ENCODE data around the gene LYPD6B. TPM values are rescaled to one million over a fixed set of nuclear protein-coding genes. Genes with fewer than 3 reads are reported as not detected.

LYPD6B gene
- total RNA-seq, 4 donors from 2014 or later = 3.1 to 9.2 (median 7.6) TPM

- Histone ChIP-seq H3K4me1 (no peaks in the 10 kb centered on the region), H3K27ac (no peak overlapping the region), H3K4me3 (no peak overlapping the region), H3K36me3 (no peaks in the 10 kb centered on the region), H3K9me3 (no peaks in the 10 kb centered on the region), H3K27me3 (no peaks in the 10 kb centered on the region)
- intact Hi-C loops (cut with DNase I) = no loop called here
- WGBS, 2 donors = 81 to 82% methylated on average over 4 of the region's 4 CpGs
- TF ChIP-seq, protein P1, sequence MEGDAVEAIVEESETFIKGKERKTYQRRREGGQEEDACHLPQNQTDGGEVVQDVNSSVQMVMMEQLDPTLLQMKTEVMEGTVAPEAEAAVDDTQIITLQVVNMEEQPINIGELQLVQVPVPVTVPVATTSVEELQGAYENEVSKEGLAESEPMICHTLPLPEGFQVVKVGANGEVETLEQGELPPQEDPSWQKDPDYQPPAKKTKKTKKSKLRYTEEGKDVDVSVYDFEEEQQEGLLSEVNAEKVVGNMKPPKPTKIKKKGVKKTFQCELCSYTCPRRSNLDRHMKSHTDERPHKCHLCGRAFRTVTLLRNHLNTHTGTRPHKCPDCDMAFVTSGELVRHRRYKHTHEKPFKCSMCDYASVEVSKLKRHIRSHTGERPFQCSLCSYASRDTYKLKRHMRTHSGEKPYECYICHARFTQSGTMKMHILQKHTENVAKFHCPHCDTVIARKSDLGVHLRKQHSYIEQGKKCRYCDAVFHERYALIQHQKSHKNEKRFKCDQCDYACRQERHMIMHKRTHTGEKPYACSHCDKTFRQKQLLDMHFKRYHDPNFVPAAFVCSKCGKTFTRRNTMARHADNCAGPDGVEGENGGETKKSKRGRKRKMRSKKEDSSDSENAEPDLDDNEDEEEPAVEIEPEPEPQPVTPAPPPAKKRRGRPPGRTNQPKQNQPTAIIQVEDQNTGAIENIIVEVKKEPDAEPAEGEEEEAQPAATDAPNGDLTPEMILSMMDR (IDR thresholded peaks at IDR 0.05) = no peak
- no peak for TF ChIP-seq POLR2A (IDR thresholded peaks at IDR 0.05)
- DNase-seq = no peak
These were observed 110.5 kb downstream of the LYPD6B start for GRCh38 chr2:149149007-149149297.

DNA sequence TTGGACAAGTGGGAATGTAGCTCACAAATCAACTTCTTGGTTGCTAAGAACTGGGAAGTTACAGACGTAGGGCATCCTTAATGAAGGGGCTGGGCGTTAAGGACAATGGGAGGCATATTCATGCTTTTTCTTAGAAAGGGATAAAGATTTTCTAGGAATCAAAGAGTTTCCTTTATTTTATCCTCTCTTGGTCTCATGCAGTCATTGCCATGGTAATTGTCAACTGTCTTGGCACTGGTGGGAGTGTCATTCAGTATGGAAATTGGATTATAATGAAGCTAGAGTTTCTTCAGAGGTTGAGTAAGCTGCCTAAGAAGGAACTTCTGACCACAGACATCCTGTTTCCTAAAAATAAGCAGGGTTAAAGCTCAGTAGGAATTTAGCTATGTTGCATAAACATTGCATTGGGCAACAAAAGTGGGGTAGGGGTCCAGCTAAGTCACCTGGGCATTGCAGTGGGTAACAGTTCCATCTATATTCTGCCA, 114.0 kb downstream of the LYPD6B start:
- H3K9me3 ChIP-seq = no peaks in the 10 kb centered on the region
- TF ChIP-seq, protein P1 (IDR thresholded peaks at IDR 0.05) = no peak
- H3K27ac ChIP-seq = no peak overlapping the region
- H3K27me3 ChIP-seq = no peaks in the 10 kb centered on the region
- DNase-seq = no peak
- WGBS, 2 donors = 23 to 87% methylated on average over 2 of the region's 2 CpGs
- H3K4me1 ChIP-seq = peaks cover 0 to 3% (median 0%) of the 10 kb centered on the region in 3 donors
- no peak overlapping the region for H3K4me3 ChIP-seq
- intact Hi-C loops (cut with DNase I) = no loop called here
- H3K36me3 ChIP-seq = no peaks in the 10 kb centered on the region

GRCh38 chr2:149155196-149155969, 116.9 kb downstream of the LYPD6B start:
- peaks cover 0 to 15% (median 0%) of the 10 kb centered on the region in 3 donors for H3K4me1 ChIP-seq
- whole genome bisulfite sequencing, 2 donors = 81 to 83% methylated on average over 3 to 4 of the region's 4 CpGs
- H3K27me3 ChIP-seq = no peaks in the 10 kb centered on the region
- H3K36me3 ChIP-seq = no peaks in the 10 kb centered on the region
- intact Hi-C loops (cut with DNase I) = no loop called here
- no peak overlapping the region for H3K27ac ChIP-seq
- H3K9me3 ChIP-seq = no peaks in the 10 kb centered on the region
- no peak for DNase-seq
- no peak for TF ChIP-seq POLR2A (IDR thresholded peaks at IDR 0.05)
- TF ChIP-seq, protein P1 (IDR thresholded peaks at IDR 0.05) = no peak
- no peak overlapping the region for H3K4me3 ChIP-seq

DNA sequence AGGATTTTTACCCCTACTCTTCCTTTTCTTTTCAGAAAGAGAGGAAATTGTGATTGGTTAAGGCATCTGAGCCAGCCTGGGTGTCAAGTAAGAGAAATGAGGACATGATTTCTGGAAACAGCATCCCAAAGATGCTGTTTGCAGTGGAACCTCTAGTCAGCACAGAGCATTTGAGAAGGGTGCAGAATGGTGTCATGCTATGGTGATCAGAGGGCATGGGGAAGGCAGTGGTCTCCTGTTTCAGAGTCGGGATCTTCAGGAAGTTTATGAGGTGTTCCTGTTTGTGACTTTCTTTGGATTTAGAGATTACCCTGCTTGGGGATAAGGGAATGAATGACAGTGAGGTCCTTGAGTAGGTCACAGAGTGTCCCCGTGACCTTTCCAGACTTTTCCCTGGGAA, 117.5 kb downstream of the LYPD6B start:
- Histone ChIP-seq H3K36me3 (no peaks in the 10 kb centered on the region), H3K4me1 (peaks cover 0 to 21% (median 0%) of the 10 kb centered on the region in 3 donors), H3K27ac (no peak overlapping the region), H3K27me3 (no peaks in the 10 kb centered on the region), H3K9me3 (no peaks in the 10 kb centered on the region), H3K4me3 (no peak overlapping the region)
- TF ChIP-seq POLR2A (IDR thresholded peaks at IDR 0.05) = no peak
- TF ChIP-seq, protein P1 (IDR thresholded peaks at IDR 0.05) = no peak
- no peak for DNase-seq
- intact Hi-C loops (cut with DNase I) = no loop called here
- 81 to 95% methylated on average over 2 of the region's 2 CpGs for WGBS, 2 donors

GRCh38 chr2:149156971-149157740, 118.7 kb downstream of the LYPD6B start:
- Histone ChIP-seq H3K9me3 (no peaks in the 10 kb centered on the region), H3K27ac (no peak overlapping the region), H3K4me1 (peaks cover 0 to 27% (median 0%) of the 10 kb centered on the region in 3 donors), H3K36me3 (no peaks in the 10 kb centered on the region), H3K4me3 (no peak overlapping the region), H3K27me3 (no peaks in the 10 kb centered on the region)
- TF ChIP-seq, protein P1 (IDR thresholded peaks at IDR 0.05) = no peak
- TF ChIP-seq POLR2A (IDR thresholded peaks at IDR 0.05) = no peak
- intact Hi-C loops (cut with DNase I) = no loop called here
- 64 to 72% methylated on average over 8 of the region's 8 CpGs for WGBS, 2 donors
- no peak for DNase-seq
